CD4-positive, alpha-beta T cell treated with Interleukin-1 beta for 1 hour (primary cell): Measurements from ENCODE around the gene TIE1.
"Not testable (repeated sequence)": the region's sequence is repeated elsewhere in the genome, so short reads cannot be mapped to it uniquely, and the experiment has no call there.

Experiments
- DNase-seq, 2 donors: peaks; one replicate each; pipeline ENCODE4 v3.0.0-alpha.2; 2020 to 2022

Gene TIE1

DNA sequence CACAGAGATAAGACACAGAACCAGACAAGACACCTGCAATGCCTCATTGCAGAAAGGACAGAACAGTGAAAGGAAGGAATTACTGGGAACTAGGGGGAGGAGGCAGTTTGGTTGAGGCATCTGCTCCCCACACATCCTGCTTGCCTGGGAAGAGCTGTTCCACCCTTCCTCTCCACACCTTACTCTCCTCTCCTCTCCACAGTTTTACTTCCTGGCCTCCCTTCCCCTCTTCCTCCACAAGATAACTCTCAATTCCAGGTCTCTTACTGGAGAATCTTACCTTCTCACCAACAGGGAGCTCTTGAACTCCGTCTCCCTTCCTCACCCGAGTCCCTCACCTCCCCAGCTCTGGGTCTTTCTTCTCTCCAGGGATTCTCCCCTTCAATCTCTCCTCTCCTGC, 64.9 kb downstream of the TIE1 start:
- no peak for DNase-seq

DNA sequence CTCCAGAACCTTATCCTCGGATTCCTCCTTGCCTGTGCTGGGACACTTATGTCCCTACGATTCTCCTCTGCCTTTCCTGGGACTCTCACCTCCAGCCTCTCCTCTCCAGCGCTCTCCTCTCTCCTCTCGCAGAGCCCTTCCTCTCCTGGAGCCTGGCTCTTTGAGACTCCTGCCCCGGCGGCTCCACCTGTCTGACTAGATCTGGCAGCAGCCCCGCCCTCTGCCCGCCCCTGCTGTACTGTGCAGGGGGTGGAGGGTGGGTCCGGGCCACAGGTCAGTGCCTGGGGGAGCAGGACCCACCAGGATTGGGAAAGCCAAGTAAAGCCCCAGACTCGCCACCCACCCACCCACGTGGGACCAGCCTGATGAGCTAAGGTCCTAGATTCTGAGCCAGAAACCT, 65.4 kb downstream of the TIE1 start:
- no peak for DNase-seq

DNA sequence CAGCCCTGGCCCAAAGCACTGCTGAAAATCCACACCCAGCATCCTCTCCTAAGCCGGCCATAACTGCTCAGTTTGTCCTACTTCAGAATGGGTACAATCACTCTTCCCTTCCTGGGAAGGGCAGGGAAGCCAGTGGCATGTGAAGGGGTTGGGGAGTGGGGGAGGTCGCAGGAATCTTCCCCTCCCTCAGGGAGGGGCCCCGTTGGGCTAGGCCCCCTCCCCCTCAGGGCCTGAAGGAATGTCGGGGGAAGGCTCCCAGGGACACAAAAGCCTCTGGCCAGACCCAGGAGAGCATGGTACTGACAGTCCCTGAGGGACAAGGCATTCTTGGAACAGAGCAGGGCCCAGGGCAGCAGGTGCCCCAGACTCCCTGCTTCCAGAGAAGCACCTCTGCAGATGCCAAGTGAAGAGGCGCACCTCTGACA, 65.8 kb downstream of the TIE1 start:
- DNase-seq, result no peak

DNA sequence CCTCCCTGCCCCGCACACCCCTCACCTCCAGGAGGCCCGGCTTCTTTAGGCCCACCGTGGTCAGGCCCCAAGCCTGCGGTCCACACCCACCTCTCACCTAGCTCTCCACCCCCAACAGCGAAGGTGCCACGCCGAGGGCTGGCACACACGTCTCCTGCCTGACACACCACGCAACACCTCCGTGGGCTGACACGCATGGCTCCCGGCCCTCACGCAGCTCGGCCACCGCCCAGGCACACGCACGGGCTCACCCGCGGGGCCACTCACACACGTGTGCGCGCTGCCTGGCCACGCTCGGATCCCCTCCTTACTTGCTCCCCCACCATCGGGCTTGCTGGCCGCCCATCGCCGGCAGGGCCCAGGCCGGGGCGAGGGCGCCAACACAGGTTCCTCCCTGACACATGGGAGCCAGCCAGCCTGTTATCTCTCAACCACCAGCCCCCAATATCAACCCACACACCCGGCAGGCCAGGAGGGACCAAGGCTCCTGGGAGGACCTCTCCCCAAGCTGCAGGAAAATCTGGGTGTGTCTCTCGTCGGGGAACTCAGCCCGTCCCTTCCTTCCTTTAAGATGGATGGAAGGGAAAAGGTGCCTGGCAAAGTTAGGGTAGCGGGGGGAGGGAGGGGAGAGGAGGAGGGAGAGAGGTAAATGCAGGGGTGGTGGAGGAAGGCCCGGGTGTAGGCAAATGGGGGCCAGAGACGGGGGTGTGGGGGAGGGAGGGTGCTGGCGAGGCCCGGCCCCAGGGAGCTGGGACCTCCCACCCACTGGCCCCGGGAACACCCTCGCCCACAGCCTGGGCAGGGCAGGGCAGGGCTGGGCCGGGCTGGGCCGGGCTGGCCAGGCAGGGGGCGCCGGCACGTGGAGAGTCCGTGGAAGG, 66.5 kb downstream of the TIE1 start:
- peak; percentile 18 to 27 for DNase-seq

DNA sequence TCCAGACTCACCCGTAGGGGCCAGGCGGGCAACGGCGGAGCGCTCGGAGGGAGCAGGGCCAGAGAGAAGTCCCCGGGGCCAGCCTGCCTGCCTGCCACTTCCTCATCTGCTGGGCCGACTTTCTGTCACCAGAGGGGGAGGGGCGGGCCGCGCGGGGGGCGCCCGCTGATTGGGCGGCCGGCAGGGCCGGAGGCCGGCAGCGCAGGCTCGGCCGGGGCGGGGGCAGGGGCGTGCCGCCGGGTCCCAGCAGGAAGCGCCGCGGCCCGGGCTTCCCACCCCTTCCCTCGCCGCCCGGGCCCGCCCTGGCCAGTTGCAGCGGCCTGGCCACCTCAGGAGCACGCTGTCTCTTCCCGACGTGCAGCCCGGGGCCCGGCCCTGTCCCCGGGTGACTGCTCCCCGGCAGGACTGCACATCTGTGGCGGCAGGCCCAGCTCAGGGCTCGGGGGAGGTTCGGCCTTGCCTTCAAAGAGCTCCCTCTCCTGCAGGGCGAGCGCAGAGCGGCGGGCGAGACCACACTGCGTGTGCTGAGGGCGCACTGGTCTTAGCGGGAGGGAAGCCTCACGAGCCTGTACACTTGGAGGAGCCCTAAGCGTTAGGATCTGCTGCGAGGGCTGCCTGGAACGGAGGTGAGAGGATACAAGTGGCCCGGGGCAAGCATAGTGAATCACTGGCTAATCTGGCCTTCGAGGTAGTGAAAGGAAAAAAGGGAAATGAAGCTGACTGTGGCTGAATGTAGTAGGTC, 67.3 kb downstream of the TIE1 start, which contains the start of gene ELOVL1:
ELOVL1 (minus strand) TSS at position 108 of the 742 bp plus-strand sequence. CDS start 2,402 bp downstream, outside the sequence.
- peak; percentile 87 to 90 for DNase-seq

GRCh38 chr1:43368646-43369020, 67.9 kb downstream of the TIE1 start:
- no peak for DNase-seq

DNA sequence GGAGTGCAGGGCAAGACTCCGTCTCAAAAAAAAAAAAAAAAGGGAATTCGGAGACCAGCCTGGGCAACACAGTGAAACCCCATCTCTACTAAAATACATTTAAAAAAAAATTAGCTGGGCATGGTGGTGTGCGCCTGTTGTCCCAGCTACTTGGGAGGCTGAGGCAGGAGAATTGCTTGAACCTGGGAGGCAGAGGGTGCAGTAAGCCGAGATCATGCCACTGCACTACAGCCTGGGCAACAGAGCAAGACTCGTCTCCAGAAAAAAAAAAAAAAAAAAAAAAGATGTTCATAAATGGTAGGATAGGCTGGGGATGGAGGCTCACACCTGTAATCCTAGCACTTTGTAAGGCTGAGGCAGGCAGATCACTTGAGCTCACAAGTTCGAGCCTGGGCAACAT, 69.0 kb downstream of the TIE1 start:
- not testable (repeated sequence) for DNase-seq

DNA sequence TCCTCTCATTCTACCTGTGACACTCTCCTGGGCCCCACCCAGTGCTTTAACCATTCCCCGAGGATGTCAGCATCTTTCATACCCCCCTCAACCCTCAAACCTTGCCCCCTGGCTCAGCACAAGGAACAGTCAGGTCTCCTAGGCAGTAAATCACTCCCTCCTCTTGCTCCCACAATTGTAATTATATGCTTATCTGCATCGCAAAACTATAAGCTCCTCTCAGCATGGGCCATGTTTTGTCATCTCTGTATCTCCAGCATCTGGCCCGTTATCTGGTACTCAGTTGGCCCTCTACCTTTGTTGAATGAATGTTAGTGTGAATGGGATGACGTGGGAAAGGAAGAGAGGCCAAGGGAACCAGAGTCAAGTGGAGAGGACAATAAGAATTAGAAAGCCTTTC, 69.8 kb downstream of the TIE1 start:
- no peak for DNase-seq

DNA sequence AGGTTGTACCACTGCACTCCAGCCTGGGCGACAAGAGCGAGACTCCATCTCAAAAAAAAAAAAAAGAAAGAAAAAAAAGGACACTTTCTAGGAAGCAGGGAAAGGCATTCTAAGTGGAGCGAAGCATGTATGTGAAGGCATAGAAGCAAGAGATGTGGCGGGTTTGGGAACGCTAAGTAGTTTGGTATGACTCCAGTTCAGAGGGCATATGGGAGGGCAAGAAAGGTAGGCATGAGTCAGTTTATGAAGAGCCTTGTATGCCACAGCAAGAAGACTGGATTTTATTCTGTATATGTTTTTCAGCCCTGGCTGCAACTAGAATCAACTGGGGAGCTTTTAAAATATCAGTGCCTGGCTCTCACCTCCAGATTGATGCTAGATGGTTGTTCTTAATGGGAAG, 71.4 kb downstream of the TIE1 start:
- DNase-seq, result no peak
